Liver (tissue), 3 donors: ENCODE data around the gene SORBS2.

ENCODE experiments used
- CTCF ChIP-seq: fragments of 150-350 bp; IDR thresholded peaks from 2 replicates; pipeline ENCODE4 v1.5.1; 2017; ENCODE audit warnings: improper control_type of control experiment, low read depth, low read length; ENCODE audit not compliant: missing input control
- RAD21 ChIP-seq, 2 donors: IDR thresholded peaks; 2 replicates each; pipeline ENCODE4 v1.6.1; 2016; ENCODE audit warnings: antibody characterized with exemption in 2 of 2, mild to moderate bottlenecking in 2 of 2
- donor health status: healthy.
- donor health status: healthy.

GRCh38 chr4:185852961-185853360, 41.0 kb upstream of the SORBS2 start:
- no peak for TF ChIP-seq CTCF
- TF ChIP-seq RAD21 (IDR thresholded peaks at IDR 0.05), result no peak
